SK-N-SH (cell line): Measurements from ENCODE around the gene ZNF865. TPM values are rescaled to one million over a fixed set of nuclear protein-coding genes. Genes with fewer than 3 reads are reported as not detected.

Experiments
- CTCF ChIA-PET: fragments of 300-600, 350-600 bp; formaldehyde crosslinking; extraction: SDS; loops from one replicate; lab custom pipeline; 2021; lab: Yijun Ruan, JAX
- POLR2A ChIA-PET: fragments of 350-600 bp; sonication (Branson Sonifier 250); formaldehyde crosslinking; extraction: SDS; loops from one replicate; lab custom pipeline; 2020; ENCODE audit warnings: antibody characterized with exemption, inconsistent platforms; lab: Yijun Ruan, JAX
- DNase-seq: peaks from one replicate; pipeline ENCODE4 v3.0.0; 2012
- H2AFZ ChIP-seq: fragments of 200-600 bp; sonication (generic); 2 replicates; pipeline ENCODE4 v1.8.1; 2016; ENCODE audit warnings: antibody characterized with exemption, mild to moderate bottlenecking, low read depth
- H3F3A ChIP-seq: fragments of 200-600 bp; sonication (generic); replicated peaks from 2 replicates; pipeline ENCODE3; 2016; ENCODE audit warnings: antibody characterized with exemption, mild to moderate bottlenecking; ENCODE audit not compliant: insufficient read depth
- H3K27ac ChIP-seq, 2 experiments: fragments of 200-500 bp in 1 of 2; fragments of 200-600 bp in 1 of 2; sonication (Bioruptor generic) in 1 of 2; sonication (generic), shearing (Covaris generic) in 1 of 2; 2 replicates each; pipeline versions ENCODE4 v1.5.1 to v1.6.1; 2014 to 2016; ENCODE audit warnings: low read depth in 2 of 2, inconsistent platforms in 1 of 2, low read length in 1 of 2, mild to moderate bottlenecking in 1 of 2, mixed read lengths in 1 of 2
- H3K27me3 ChIP-seq: fragments of 200-600 bp; sonication (generic), shearing (Covaris generic); 2 replicates; pipeline ENCODE4 v1.6.1; 2016; ENCODE audit warnings: mixed run types; ENCODE audit not compliant: insufficient read depth
- H3K36me3 ChIP-seq, 2 experiments: fragments of 200-500 bp in 1 of 2; fragments of 200-600 bp in 1 of 2; sonication (Bioruptor generic) in 1 of 2; sonication (generic) in 1 of 2; replicated peaks in 1 of 2; 2 replicates each; pipeline versions ENCODE3 to v1.5.1; 2014 to 2016; ENCODE audit warnings: low read length in 1 of 2, mild to moderate bottlenecking in 1 of 2; ENCODE audit not compliant: insufficient read depth in 2 of 2, control insufficient read depth in 1 of 2
- H3K4me1 ChIP-seq, 2 experiments: fragments of 200-500 bp in 1 of 2; fragments of 200-600 bp in 1 of 2; sonication (Bioruptor generic) in 1 of 2; sonication (generic), shearing (Covaris generic) in 1 of 2; 2 replicates each; pipeline versions ENCODE4 v1.5.1 to v1.6.1; 2014 to 2016; ENCODE audit warnings: low read depth in 1 of 2, low read length in 1 of 2, mixed run types in 1 of 2; ENCODE audit not compliant: insufficient read depth in 2 of 2, control insufficient read depth in 1 of 2
- H3K4me2 ChIP-seq: fragments of 200-600 bp; sonication (generic), shearing (Covaris generic); 2 replicates; pipeline ENCODE4 v1.6.1; 2017; ENCODE audit warnings: mixed run types
- H3K4me3 ChIP-seq, 2 experiments: fragments of 200-500 bp in 1 of 2; fragments of 200-600 bp in 1 of 2; sonication (Bioruptor generic) in 1 of 2; sonication (generic), shearing (Covaris generic) in 1 of 2; 2 replicates each; pipeline versions ENCODE4 v1.5.1 to v1.8.1; 2014 to 2016; ENCODE audit warnings: low read depth in 2 of 2, inconsistent platforms in 1 of 2, low read length in 1 of 2, mild to moderate bottlenecking in 1 of 2, mixed read lengths in 1 of 2, moderate library complexity in 1 of 2
- H3K79me2 ChIP-seq: fragments of 200-600 bp; sonication (generic); 2 replicates; pipeline ENCODE4 v1.8.1; 2017; ENCODE audit warnings: mild to moderate bottlenecking; ENCODE audit not compliant: insufficient read depth
- H3K9ac ChIP-seq: fragments of 200-600 bp; sonication (generic); 2 replicates; pipeline ENCODE4 v1.6.1; 2017; ENCODE audit warnings: mixed run types
- H3K9me2 ChIP-seq: fragments of 200-600 bp; sonication (generic); 2 replicates; pipeline ENCODE4 v1.6.1; 2017; ENCODE audit warnings: mixed run types
- H3K9me3 ChIP-seq: fragments of 200-600 bp; sonication (generic); 2 replicates; pipeline ENCODE4 v1.6.1; 2017; ENCODE audit warnings: mixed run types, mild to moderate bottlenecking, moderate library complexity
- H4K20me1 ChIP-seq: fragments of 200-600 bp; sonication (generic); 2 replicates; pipeline ENCODE4 v1.6.1; 2017; ENCODE audit warnings: mild to moderate bottlenecking, mixed run types; ENCODE audit not compliant: insufficient read depth
- CHD2 ChIP-seq: fragments of 150-350 bp; IDR thresholded peaks from 2 replicates; pipeline ENCODE4 v1.6.1; 2018; ENCODE audit warnings: low read length; ENCODE audit not compliant: partially characterized antibody
- ELF1 ChIP-seq: IDR thresholded peaks from 2 replicates; pipeline ENCODE4 v1.4.0; 2012
- EP300 ChIP-seq, 2 experiments: IDR thresholded peaks; 2 replicates each; pipeline versions ENCODE4 v1.4.0 to v1.6.1; 2012; ENCODE audit warnings: borderline replicate concordance in 1 of 2, low read depth in 1 of 2, low read length in 1 of 2
- FOSL2 ChIP-seq: IDR thresholded peaks from 2 replicates; pipeline ENCODE4 v1.4.0; 2012; ENCODE audit warnings: low read depth, mild to moderate bottlenecking, moderate library complexity, borderline replicate concordance
- FOXJ3 ChIP-seq: sonication (generic); formaldehyde crosslinking; IDR thresholded peaks from 2 replicates; pipeline ENCODE4 v1.5.1; 2020; ENCODE audit warnings: mild to moderate bottlenecking, missing genetic modification reagents
- GABPA ChIP-seq: IDR thresholded peaks from 2 replicates; pipeline ENCODE4 v1.4.0; 2012; ENCODE audit warnings: low read depth, mild to moderate bottlenecking
- IRF3 ChIP-seq: fragments of 150-350 bp; IDR thresholded peaks from 2 replicates; pipeline ENCODE4 v1.6.1; 2016; ENCODE audit warnings: mild to moderate bottlenecking, low read depth, low read length
- MAX ChIP-seq: IDR thresholded peaks from 2 replicates; pipeline ENCODE4 v1.4.0; 2012; ENCODE audit warnings: low read depth
- MXI1 ChIP-seq: IDR thresholded peaks from 2 replicates; pipeline ENCODE4 v1.6.1; 2012; ENCODE audit warnings: mild to moderate bottlenecking, low read depth, low read length, improper control_type of control experiment
- NFIC ChIP-seq: IDR thresholded peaks from 2 replicates; pipeline ENCODE4 v1.4.0; 2012; ENCODE audit warnings: borderline replicate concordance
- POLR2AphosphoS5 ChIP-seq: IDR thresholded peaks from 2 replicates; pipeline ENCODE4 v1.6.1; 2012; ENCODE audit warnings: low read depth, low read length
- RCOR1 ChIP-seq: fragments of 150-350 bp; IDR thresholded peaks from 2 replicates; pipeline ENCODE4 v1.6.1; 2017; ENCODE audit warnings: antibody characterized with exemption, low read length
- REST ChIP-seq: IDR thresholded peaks from 2 replicates; pipeline ENCODE4 v1.6.1; 2012; ENCODE audit warnings: mild to moderate bottlenecking, low read depth, low read length, moderate library complexity
- SIN3A ChIP-seq: IDR thresholded peaks from 2 replicates; pipeline ENCODE4 v1.6.1; 2012; ENCODE audit warnings: low read depth, mild to moderate bottlenecking, low read length, moderate library complexity, borderline replicate concordance
- TAF1 ChIP-seq: IDR thresholded peaks from 2 replicates; pipeline ENCODE4 v1.6.1; 2012; ENCODE audit warnings: low read depth, mild to moderate bottlenecking, low read length, moderate library complexity, borderline replicate concordance
- YY1 ChIP-seq: IDR thresholded peaks from 2 replicates; pipeline ENCODE4 v1.4.0; 2012; ENCODE audit warnings: low read depth, mild to moderate bottlenecking
- WGBS: methylation state at CpG from one replicate; pipeline ENCODE4 v1.1.6; 2017; ENCODE audit warnings: low lambda C conversion rate; 5-methylcytosine and 5-hydroxymethylcytosine counted together
- polyA plus RNA-seq, 3 experiments: library from polyadenylated mRNA; depleted of rRNA; stranded (reverse); fragments of >200 nt; gene quantifications; 2 replicates each; pipeline ENCODE4 v1.2.3, GENCODE V29; 2012
- TF ChIP-seq, protein P1 (sequence below): IDR thresholded peaks from 2 replicates; pipeline ENCODE4; 2012

The ZNF865 gene
- polyA plus RNA-seq, 1 of the 3 experiments (the other 2 are of a cell fraction) = 5.0 TPM

GRCh38 chr19:55580628-55581144, 24.8 kb upstream of the ZNF865 start, which contains the start of gene ZNF579:
Gene ZNF579, minus strand, starts transcription at chr19:55580848. Its CDS starts 1,209 bp downstream, at chr19:55579639.
- WGBS = 3% methylated on average over 14 of the region's 24 CpGs
- Histone ChIP-seq H2AFZ (peak within 1 kb of the TSS; percentile 100), H3K4me3 (peak within 1 kb of the TSS; percentile 80 to 83), H3K27ac (peak within 1 kb of the TSS; percentile 73 to 92), H3K9me3 (no peaks in the 10 kb centered on the region), H3K4me2 (peak within 1 kb of the TSS; percentile 99), H4K20me1 (no peaks in the 10 kb centered on the region), H3K9me2 (no peaks in the 10 kb centered on the region), H3K9ac (peak within 1 kb of the TSS; percentile 96), H3K79me2 (peaks cover 20% of the 10 kb centered on the region), H3K27me3 (no peaks in the 10 kb centered on the region), H3F3A (peaks cover 11% of the 10 kb centered on the region), H3K4me1 (peaks cover 3 to 14% of the 10 kb centered on the region in 2 experiments; a peak in 1 of 4 replicates), H3K36me3 (peaks cover 0 to 10% of the 10 kb centered on the region in 2 experiments)
- POLR2A ChIA-PET = interaction anchor here (0.6 to 1.1 kb wide), 4 partner anchors 19 to 62 kb away, joined by 3 to 8 read pairs (median 5); partner anchors contain the start of genes FIZ1 and ZNF524
- CTCF ChIA-PET = interaction anchor here (0.9 to 2.2 kb wide), 4 partner anchors 13 to 113 kb away, joined by 3 to 14 read pairs (median 3); partner anchors contain the start of gene ZNF865
- peak; percentile 95 for DNase-seq
- TF ChIP-seq FOXJ3 = no peak
- TF ChIP-seq FOSL2 = no peak
- TF ChIP-seq POLR2AphosphoS5 = peak; percentile 67
- peak; percentile 86 for TF ChIP-seq CHD2
- TF ChIP-seq ELF1 = peak; percentile 88
- peak; percentile 79 for TF ChIP-seq REST
- peak in 1 of 2 experiments; percentile 46; a peak in 1 of 4 replicates for TF ChIP-seq EP300 (IDR thresholded peaks at IDR 0.05; ENCODE audit: borderline replicate concordance in 1 of 2, low read depth in 1 of 2, low read length in 1 of 2)
- TF ChIP-seq MXI1 = peak; percentile 61; the same call in 1 of the 2 replicates
- TF ChIP-seq NFIC = 0 out of 2 replicates have a peak, but pooled peaks have one; percentile 10
- TF ChIP-seq GABPA = peak; percentile 88
- TF ChIP-seq RCOR1 = 0 out of 2 replicates have a peak, but pooled peaks have one; percentile 45
- TF ChIP-seq SIN3A = peak; percentile 76; the same call in 1 of the 2 replicates
- TF ChIP-seq YY1 = peak; percentile 70; the same call in 1 of the 2 replicates
- TF ChIP-seq IRF3 = no peak
- TF ChIP-seq, protein P1, sequence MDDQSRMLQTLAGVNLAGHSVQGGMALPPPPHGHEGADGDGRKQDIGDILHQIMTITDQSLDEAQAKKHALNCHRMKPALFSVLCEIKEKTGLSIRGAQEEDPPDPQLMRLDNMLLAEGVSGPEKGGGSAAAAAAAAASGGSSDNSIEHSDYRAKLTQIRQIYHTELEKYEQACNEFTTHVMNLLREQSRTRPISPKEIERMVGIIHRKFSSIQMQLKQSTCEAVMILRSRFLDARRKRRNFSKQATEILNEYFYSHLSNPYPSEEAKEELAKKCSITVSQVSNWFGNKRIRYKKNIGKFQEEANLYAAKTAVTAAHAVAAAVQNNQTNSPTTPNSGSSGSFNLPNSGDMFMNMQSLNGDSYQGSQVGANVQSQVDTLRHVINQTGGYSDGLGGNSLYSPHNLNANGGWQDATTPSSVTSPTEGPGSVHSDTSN = no peak; the same call in 1 of the 2 replicates
- peak; percentile 84 for TF ChIP-seq MAX
- peak; percentile 83 for TF ChIP-seq TAF1
